Lower leg skin (tissue), 4 donors: Measurements from ENCODE around the gene ZNF213. TPM values are rescaled to one million over a fixed set of nuclear protein-coding genes. Genes with fewer than 3 reads are reported as not detected.

Source experiments
- DNase-seq, 2 donors: peaks; one replicate each; pipeline ENCODE4 v3.0.0-alpha.2; 2019; ENCODE audit warnings: low spot score in 2 of 2
- H3K4me3 ChIP-seq: fragments of 200-600 bp; sonication (generic); 2 replicates; pipeline ENCODE4 v1.5.1; 2017; ENCODE audit warnings: mild to moderate bottlenecking, low read depth; ENCODE audit not compliant: poor library complexity, severe bottlenecking
- CTCF ChIP-seq, 3 donors: fragments of 450-650 bp; IDR thresholded peaks; one replicate each; pipeline ENCODE4 v1.5.1; 2016; ENCODE audit warnings: antibody characterized with exemption in 3 of 3, mild to moderate bottlenecking in 3 of 3, moderate library complexity in 2 of 3
- POLR2A ChIP-seq, 2 donors: fragments of 450-650 bp; IDR thresholded peaks; one replicate each; pipeline ENCODE4 v1.6.1; 2016 to 2017; ENCODE audit warnings: antibody characterized with exemption in 2 of 2, mild to moderate bottlenecking in 1 of 2, moderate library complexity in 1 of 2
- WGBS, 2 donors: methylation state at CpG; one replicate each; pipeline ENCODE4 v1.1.5; 2018; 5-methylcytosine and 5-hydroxymethylcytosine counted together
- intact Hi-C: fragments of 100-400 bp; cut with DNase I; formaldehyde crosslinking; loops from one replicate; pipeline ENCODE4 v1.15.0; 2023; ENCODE audit warnings: low total_unique reads
- total RNA-seq, 4 donors: library from RNA; depleted of rRNA; stranded (reverse); fragments of >200 nt; gene quantifications; one replicate each; pipeline ENCODE4 v1.1.0, GENCODE V29; 2016

ZNF213 gene
- total RNA-seq, 4 donors from 2014 or later = 10.7 to 18.0 (median 14.6) TPM

- H3K4me3 ChIP-seq = no peak overlapping the region
- DNase-seq = no peak
- intact Hi-C loops = no loop called here
- WGBS, 2 donors = 93 to 95% methylated on average over 61 to 67 of the region's 69 CpGs
- no peak for TF ChIP-seq CTCF (IDR thresholded peaks at IDR 0.05)
- TF ChIP-seq POLR2A (IDR thresholded peaks at IDR 0.05) = no peak
Measured at GRCh38 chr16:3140603-3141427, 6.0 kb downstream of the ZNF213 start.

GRCh38 chr16:3141781-3142311 is 7.0 kb downstream of the ZNF213 start:
- intact Hi-C loops = no loop called here
- 97 to 99% methylated on average over 21 to 23 of the region's 23 CpGs for WGBS, 2 donors
- no peak overlapping the region for H3K4me3 ChIP-seq
- TF ChIP-seq CTCF (IDR thresholded peaks at IDR 0.05) = no peak
- no peak for DNase-seq

DNA sequence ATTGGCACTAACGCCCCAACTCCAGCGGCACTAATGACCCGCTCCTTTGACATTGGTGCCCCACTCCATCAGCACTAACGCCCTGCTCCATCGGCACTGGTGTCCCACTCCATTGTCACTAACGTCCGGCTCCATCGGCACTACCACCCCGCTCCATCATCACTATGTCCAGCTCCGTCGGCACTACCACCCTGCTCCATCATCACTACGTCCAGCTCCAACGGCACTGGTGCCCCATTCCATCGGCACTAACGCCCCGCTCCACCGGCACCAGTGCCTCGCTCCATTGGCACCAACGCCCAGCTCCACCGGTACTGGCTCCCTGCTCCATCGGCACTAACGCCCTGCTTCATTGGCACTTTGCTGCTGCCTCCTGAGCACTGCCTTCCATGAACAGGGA is 7.5 kb downstream of the ZNF213 start:
- intact Hi-C loops = no loop called here
- no peak for DNase-seq
- no peak for TF ChIP-seq POLR2A (IDR thresholded peaks at IDR 0.05)
- no peak for TF ChIP-seq CTCF (IDR thresholded peaks at IDR 0.05)
- WGBS, 2 donors = 97% methylated on average over 22 of the region's 22 CpGs
- H3K4me3 ChIP-seq = no peak overlapping the region

DNA sequence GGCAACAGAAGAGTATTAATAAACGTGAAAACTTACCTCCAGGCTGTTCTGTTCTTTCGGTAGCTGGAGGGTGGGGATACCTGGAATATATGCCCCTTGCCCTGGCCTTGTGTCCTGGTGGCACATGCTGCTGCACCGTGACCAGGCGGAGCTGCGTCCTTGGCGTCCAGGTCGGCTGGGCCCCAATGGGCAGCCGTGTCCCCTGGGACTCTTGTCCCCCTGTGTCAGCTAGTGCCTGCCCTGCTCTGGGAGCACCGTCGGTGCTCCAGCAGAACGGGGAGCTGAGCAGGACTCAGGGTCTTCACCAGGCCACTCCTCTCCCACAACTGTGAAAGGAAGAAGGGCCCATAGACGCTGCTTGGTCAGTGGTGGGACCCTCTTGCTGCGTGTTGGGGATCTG is 7.9 kb downstream of the ZNF213 start:
- 88 to 94% methylated on average over 8 to 13 of the region's 13 CpGs for WGBS, 2 donors
- no peak for DNase-seq
- intact Hi-C loops = no loop called here
- no peak overlapping the region for H3K4me3 ChIP-seq
- TF ChIP-seq POLR2A (IDR thresholded peaks at IDR 0.05) (no peak), CTCF (IDR thresholded peaks at IDR 0.05) (no peak)

- 75 to 86% methylated on average over 11 of the region's 11 CpGs for WGBS, 2 donors
- no peak overlapping the region for H3K4me3 ChIP-seq
- no peak for DNase-seq
- intact Hi-C loops = no loop called here
- TF ChIP-seq CTCF (IDR thresholded peaks at IDR 0.05) (no peak), POLR2A (IDR thresholded peaks at IDR 0.05) (no peak)
Measured at GRCh38 chr16:3143189-3143588, 8.4 kb downstream of the ZNF213 start.
